GM23338 (cell line): Measurements from ENCODE around the gene FASTKD2.

Experiments
- CREB1 ChIP-seq: fragments of 250-450 bp; sonication (Bioruptor Pico); IDR thresholded peaks from 2 replicates; pipeline ENCODE4 v1.5.0; 2020; ENCODE audit warnings: low read depth, mild to moderate bottlenecking, moderate library complexity
- EZH2 ChIP-seq: fragments of 200-600 bp; sonication (generic); IDR thresholded peaks from one replicate; pipeline ENCODE4 v1.8.0; 2017; ENCODE audit warnings: antibody characterized with exemption, mild to moderate bottlenecking, low read depth; ENCODE audit not compliant: unreplicated experiment
- EZH2phosphoT487 ChIP-seq: fragments of 200-600 bp; sonication (generic); IDR thresholded peaks from one replicate; pipeline ENCODE4 v1.8.1; 2018; ENCODE audit warnings: antibody characterized with exemption; ENCODE audit not compliant: unreplicated experiment
- POLR2AphosphoS5 ChIP-seq: IDR thresholded peaks from 2 replicates; pipeline ENCODE4 v1.6.1; 2016; ENCODE audit warnings: antibody characterized with exemption, low read depth
- REST ChIP-seq: IDR thresholded peaks from one replicate; pipeline ENCODE4 v1.6.1; 2018; ENCODE audit warnings: antibody characterized with exemption; ENCODE audit not compliant: unreplicated experiment
- TF ChIP-seq, protein P1 (sequence below), 2 experiments: fragments of 200-600 bp in 1 of 2; sonication (generic) in 1 of 2; conservative IDR thresholded peaks; 2 replicates each; pipeline versions ENCODE4 v1.5.1 to v1.6.1; 2016 to 2017; ENCODE audit warnings: antibody characterized with exemption in 2 of 2, low read depth in 2 of 2, mild to moderate bottlenecking in 2 of 2, moderate library complexity in 1 of 2

DNA sequence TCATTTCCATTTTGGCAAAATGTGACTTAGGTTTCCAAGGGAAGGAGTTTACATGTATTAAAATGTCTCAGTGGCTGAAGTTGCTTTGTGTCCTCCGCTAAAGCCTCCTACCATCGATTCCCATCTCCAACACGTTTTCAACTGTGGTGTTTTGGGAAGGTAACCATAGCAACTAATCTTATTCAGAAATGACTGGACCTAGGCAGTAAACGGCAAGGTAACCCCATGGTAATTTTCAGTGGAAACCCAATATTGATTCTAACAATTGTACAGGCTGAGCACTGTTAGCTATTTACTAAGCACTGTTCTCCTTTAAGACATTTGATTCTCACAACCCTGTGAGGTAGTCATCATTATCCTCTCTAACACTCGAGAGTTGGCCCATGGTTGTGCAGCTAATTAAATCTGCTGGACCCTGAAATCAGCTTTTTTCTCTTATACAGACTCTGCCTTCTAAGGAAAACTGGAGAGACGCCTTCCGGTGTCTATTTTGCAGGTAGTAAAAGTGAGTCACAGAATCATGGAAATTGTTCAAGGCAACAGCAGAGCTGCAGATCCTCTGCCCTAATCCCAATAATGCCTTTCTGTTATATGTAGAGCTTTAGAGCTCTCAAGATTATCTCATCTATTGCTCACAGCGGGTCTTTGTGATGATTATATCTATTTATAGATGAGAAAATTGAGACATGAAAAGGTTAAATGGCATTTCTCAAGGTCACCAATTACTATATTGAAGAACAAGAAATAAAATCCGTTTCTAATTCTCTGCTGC is 36.2 kb downstream of the FASTKD2 start:
- TF ChIP-seq, protein P1, sequence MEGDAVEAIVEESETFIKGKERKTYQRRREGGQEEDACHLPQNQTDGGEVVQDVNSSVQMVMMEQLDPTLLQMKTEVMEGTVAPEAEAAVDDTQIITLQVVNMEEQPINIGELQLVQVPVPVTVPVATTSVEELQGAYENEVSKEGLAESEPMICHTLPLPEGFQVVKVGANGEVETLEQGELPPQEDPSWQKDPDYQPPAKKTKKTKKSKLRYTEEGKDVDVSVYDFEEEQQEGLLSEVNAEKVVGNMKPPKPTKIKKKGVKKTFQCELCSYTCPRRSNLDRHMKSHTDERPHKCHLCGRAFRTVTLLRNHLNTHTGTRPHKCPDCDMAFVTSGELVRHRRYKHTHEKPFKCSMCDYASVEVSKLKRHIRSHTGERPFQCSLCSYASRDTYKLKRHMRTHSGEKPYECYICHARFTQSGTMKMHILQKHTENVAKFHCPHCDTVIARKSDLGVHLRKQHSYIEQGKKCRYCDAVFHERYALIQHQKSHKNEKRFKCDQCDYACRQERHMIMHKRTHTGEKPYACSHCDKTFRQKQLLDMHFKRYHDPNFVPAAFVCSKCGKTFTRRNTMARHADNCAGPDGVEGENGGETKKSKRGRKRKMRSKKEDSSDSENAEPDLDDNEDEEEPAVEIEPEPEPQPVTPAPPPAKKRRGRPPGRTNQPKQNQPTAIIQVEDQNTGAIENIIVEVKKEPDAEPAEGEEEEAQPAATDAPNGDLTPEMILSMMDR (conservative IDR thresholded peaks at IDR 0.05; ENCODE audit: low read depth in 2 of 2) = no peak
- TF ChIP-seq EZH2phosphoT487 = no peak
- TF ChIP-seq POLR2AphosphoS5 = no peak
- no peak for TF ChIP-seq EZH2
- TF ChIP-seq CREB1 (CRISPR knock-in tag) = no peak
- no peak for TF ChIP-seq REST
